ENCODE data around the gene P2RY2.

P2RY2 gene

DNA sequence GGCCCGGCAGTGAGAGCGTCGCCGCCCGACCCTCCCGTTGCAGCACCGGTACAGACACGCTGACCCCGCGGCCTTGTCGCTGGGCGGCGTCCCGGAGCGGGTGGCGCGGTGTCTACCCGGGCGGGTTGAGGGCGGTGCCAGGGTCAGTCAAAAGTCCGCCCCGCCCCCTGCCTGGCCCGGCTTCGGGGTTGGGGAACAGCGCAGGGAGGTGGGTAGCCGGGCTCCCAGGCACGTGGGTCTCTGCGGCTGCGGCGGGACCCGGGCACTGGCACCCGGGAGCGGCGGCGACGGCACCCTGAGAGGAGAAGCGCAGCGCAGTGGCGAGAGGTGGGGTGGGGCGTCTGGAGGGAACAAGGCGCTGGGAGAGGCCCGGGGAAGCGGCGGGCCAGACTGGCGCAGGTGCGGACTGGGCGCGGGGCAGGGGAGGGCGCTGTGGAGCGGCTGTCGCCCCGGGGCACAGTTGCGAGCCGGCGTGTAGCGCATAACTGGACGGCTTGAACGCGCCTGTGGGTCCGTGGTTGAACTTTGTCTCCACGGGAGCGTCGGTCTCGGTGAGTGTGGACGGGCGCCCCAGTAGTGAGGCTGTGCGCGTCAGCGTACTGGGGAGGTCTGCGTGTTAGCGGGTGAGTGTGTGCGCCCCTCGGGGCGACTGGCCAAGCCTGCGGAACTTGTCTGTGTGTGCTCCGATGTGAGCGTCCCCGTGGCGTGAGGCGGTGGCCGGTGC, at the start of gene P2RY2:
P2RY2 (plus strand) TSS at position 176 of the 724 bp plus-strand sequence. CDS start 15,879 bp downstream, outside the sequence.
- TF ChIP-seq, protein P1, sequence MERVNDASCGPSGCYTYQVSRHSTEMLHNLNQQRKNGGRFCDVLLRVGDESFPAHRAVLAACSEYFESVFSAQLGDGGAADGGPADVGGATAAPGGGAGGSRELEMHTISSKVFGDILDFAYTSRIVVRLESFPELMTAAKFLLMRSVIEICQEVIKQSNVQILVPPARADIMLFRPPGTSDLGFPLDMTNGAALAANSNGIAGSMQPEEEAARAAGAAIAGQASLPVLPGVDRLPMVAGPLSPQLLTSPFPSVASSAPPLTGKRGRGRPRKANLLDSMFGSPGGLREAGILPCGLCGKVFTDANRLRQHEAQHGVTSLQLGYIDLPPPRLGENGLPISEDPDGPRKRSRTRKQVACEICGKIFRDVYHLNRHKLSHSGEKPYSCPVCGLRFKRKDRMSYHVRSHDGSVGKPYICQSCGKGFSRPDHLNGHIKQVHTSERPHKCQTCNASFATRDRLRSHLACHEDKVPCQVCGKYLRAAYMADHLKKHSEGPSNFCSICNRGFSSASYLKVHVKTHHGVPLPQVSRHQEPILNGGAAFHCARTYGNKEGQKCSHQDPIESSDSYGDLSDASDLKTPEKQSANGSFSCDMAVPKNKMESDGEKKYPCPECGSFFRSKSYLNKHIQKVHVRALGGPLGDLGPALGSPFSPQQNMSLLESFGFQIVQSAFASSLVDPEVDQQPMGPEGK (CRISPR knock-in tag; IDR thresholded peaks at IDR 0.05; ENCODE audit: borderline replicate concordance) = no peak
- TF ChIP-seq, protein P2, sequence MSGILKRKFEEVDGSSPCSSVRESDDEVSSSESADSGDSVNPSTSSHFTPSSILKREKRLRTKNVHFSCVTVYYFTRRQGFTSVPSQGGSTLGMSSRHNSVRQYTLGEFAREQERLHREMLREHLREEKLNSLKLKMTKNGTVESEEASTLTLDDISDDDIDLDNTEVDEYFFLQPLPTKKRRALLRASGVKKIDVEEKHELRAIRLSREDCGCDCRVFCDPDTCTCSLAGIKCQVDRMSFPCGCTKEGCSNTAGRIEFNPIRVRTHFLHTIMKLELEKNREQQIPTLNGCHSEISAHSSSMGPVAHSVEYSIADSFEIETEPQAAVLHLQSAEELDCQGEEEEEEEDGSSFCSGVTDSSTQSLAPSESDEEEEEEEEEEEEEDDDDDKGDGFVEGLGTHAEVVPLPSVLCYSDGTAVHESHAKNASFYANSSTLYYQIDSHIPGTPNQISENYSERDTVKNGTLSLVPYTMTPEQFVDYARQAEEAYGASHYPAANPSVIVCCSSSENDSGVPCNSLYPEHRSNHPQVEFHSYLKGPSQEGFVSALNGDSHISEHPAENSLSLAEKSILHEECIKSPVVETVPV (CRISPR knock-in tag; IDR thresholded peaks at IDR 0.05) = no peak
- no peak for TF ChIP-seq ZC3H10 (CRISPR knock-in tag; IDR thresholded peaks at IDR 0.05)
- no peak for TF ChIP-seq RARB (CRISPR knock-in tag; IDR thresholded peaks at IDR 0.05)
- no peak for TF ChIP-seq ARNTL (CRISPR knock-in tag; IDR thresholded peaks at IDR 0.05; ENCODE audit: borderline replicate concordance, low read depth)
- no peak for TF ChIP-seq ZNF70 (CRISPR knock-in tag; IDR thresholded peaks at IDR 0.05)
- no peak for TF ChIP-seq ISL1 (CRISPR knock-in tag; IDR thresholded peaks at IDR 0.05)
- no peak for TF ChIP-seq ZNF565 (CRISPR knock-in tag; conservative IDR thresholded peaks at IDR 0.05; ENCODE audit: low read depth)
- TF ChIP-seq ZFP3 (CRISPR knock-in tag; IDR thresholded peaks at IDR 0.05) = no peak
- TF ChIP-seq, protein P3, sequence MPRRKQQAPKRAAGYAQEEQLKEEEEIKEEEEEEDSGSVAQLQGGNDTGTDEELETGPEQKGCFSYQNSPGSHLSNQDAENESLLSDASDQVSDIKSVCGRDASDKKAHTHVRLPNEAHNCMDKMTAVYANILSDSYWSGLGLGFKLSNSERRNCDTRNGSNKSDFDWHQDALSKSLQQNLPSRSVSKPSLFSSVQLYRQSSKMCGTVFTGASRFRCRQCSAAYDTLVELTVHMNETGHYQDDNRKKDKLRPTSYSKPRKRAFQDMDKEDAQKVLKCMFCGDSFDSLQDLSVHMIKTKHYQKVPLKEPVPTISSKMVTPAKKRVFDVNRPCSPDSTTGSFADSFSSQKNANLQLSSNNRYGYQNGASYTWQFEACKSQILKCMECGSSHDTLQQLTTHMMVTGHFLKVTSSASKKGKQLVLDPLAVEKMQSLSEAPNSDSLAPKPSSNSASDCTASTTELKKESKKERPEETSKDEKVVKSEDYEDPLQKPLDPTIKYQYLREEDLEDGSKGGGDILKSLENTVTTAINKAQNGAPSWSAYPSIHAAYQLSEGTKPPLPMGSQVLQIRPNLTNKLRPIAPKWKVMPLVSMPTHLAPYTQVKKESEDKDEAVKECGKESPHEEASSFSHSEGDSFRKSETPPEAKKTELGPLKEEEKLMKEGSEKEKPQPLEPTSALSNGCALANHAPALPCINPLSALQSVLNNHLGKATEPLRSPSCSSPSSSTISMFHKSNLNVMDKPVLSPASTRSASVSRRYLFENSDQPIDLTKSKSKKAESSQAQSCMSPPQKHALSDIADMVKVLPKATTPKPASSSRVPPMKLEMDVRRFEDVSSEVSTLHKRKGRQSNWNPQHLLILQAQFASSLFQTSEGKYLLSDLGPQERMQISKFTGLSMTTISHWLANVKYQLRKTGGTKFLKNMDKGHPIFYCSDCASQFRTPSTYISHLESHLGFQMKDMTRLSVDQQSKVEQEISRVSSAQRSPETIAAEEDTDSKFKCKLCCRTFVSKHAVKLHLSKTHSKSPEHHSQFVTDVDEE (CRISPR knock-in tag; IDR thresholded peaks at IDR 0.05) = no peak
- ATAC-seq = peak; percentile 91

DNA sequence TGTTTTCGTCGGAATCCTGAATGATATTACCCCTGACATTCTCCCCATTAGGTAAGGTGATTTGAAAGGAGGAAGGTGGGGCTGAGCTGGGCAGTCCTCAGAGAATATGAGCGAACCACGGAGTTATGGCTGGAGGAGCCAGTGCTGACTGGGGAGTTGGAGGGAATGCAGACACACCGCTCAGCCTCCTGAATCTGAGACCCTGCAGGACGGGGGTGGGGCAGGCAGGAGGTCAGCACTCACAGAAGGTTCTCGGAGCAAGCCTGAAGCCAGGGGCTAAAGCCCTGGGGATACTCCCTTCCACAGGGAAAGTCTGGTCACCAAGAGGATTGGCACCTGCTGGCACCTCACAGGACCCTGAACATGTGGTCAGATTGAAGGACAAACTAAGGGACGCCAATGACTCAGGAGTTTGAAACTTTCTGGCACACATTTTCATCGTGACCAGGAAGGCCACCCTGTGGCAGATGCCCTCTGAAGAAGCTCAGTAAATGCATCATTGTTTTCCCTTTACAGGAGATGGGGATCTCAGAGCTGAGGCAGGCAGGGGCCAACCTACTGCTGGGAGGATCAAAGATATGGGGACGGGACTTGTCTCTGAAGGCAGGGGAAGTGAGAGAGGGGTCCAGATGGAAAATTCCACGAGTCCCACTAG, 49.0 kb upstream of the P2RY2 start:
- TF ChIP-seq ARNTL (CRISPR knock-in tag; IDR thresholded peaks at IDR 0.05; ENCODE audit: borderline replicate concordance, low read depth) (no peak), RARB (CRISPR knock-in tag; IDR thresholded peaks at IDR 0.05) (no peak), TCF4 (CRISPR knock-in tag; IDR thresholded peaks at IDR 0.05; ENCODE audit: borderline replicate concordance) (no peak), BACH2 (CRISPR knock-in tag; IDR thresholded peaks at IDR 0.05; ENCODE audit: borderline replicate concordance) (no peak), ZFP30 (CRISPR knock-in tag; IDR thresholded peaks at IDR 0.05) (no peak), GLIS3 (CRISPR knock-in tag; IDR thresholded peaks at IDR 0.05) (no peak), ZNF565 (CRISPR knock-in tag; conservative IDR thresholded peaks at IDR 0.05; ENCODE audit: low read depth) (no peak), ZFP3 (CRISPR knock-in tag; IDR thresholded peaks at IDR 0.05) (no peak), ZC3H10 (CRISPR knock-in tag; IDR thresholded peaks at IDR 0.05) (no peak)
- TF ChIP-seq, protein P1 (CRISPR knock-in tag; IDR thresholded peaks at IDR 0.05; ENCODE audit: borderline replicate concordance) = no peak
- TF ChIP-seq, protein P2 (CRISPR knock-in tag; IDR thresholded peaks at IDR 0.05) = no peak
- TF ChIP-seq, protein P3 (CRISPR knock-in tag; IDR thresholded peaks at IDR 0.05) = no peak
- no peak for ATAC-seq
